Parathyroid adenoma (tissue), 2 donors: ENCODE data around the gene ARHGAP33.
"Not testable (repeated sequence)": the region's sequence is repeated elsewhere in the genome, so short reads cannot be mapped to it uniquely, and the experiment has no call there.

Experiments used
- H2AFZ ChIP-seq: fragments of 300-600 bp; sonication (generic); one replicate; pipeline ENCODE4 v1.7.0; 2017; ENCODE audit warnings: antibody characterized with exemption, mild to moderate bottlenecking
- H3K27ac ChIP-seq: fragments of 300-600 bp; sonication (generic); one replicate; pipeline ENCODE4 v1.7.0; 2017
- H3K27me3 ChIP-seq: fragments of 300-600 bp; sonication (generic); one replicate; pipeline ENCODE4 v1.7.0; 2017; ENCODE audit warnings: low read length; ENCODE audit not compliant: control insufficient read depth, insufficient read depth
- H3K36me3 ChIP-seq: fragments of 300-600 bp; sonication (generic); one replicate; pipeline ENCODE4 v1.7.0; 2017; ENCODE audit warnings: low read length; ENCODE audit not compliant: control insufficient read depth, insufficient read depth
- H3K4me1 ChIP-seq: fragments of 300-600 bp; sonication (generic); one replicate; pipeline ENCODE4 v1.7.0; 2017; ENCODE audit warnings: control low read depth
- H3K4me2 ChIP-seq: fragments of 300-600 bp; sonication (generic); one replicate; pipeline ENCODE4 v1.7.0; 2017; ENCODE audit warnings: low read length
- H3K4me3 ChIP-seq: fragments of 300-600 bp; sonication (generic); one replicate; pipeline ENCODE4 v1.7.0; 2017; ENCODE audit warnings: low read depth, low read length
- H3K79me2 ChIP-seq: fragments of 300-600 bp; sonication (generic); one replicate; pipeline ENCODE4 v1.7.0; 2017; ENCODE audit warnings: control low read depth
- H3K9ac ChIP-seq: fragments of 300-600 bp; sonication (generic); one replicate; pipeline ENCODE4 v1.7.0; 2017; ENCODE audit warnings: mild to moderate bottlenecking
- H3K9me3 ChIP-seq: fragments of 300-600 bp; sonication (generic); one replicate; pipeline ENCODE4 v1.7.0; 2017; ENCODE audit warnings: low read length; ENCODE audit not compliant: control insufficient read depth
- TF ChIP-seq, protein P1 (sequence below): fragments of 300-600 bp; sonication (generic); IDR thresholded peaks from one replicate; pipeline ENCODE4 v1.7.0; 2017; ENCODE audit warnings: antibody characterized with exemption, mild to moderate bottlenecking
- donor health status: primary hyperparathyroidism.

ARHGAP33 gene

DNA sequence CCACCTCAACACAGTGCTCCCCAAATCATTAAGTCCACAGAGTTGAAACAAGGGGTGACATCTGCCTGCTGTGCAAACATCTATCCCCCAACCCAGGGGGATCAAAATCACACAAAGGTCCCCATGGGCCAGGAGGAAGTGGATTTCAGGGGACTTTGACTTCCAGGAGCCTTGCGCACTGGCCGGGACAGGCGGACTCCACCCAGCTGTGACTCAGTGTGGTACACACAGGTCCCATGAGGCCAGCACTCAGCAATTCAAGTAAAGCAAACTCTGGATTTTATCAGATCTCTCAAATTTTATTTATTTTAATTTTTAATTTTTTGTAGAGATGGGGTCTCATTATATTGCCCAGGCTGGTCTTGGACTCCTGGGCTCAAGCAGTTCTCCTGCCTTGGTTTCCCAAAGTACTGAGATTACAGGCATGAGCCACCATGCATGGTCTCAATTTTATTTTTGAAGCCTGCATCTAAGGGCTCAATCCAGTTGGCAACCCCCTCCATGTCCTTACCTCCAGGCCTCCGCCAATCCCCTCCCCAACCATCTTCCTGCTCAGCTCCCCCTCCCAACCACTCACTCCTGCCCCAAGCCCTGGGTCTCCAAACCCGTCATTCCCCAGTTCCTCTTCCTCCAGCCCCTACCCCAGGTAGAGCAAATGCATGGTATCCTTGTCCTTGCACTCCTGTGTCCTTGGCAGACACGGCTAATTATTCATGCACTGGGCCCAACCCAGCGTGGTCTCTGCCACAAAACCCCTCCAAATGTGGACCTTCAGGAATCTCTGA, 18.2 kb downstream of the ARHGAP33 start:
- no peak overlapping the region for H2AFZ ChIP-seq
- H3K79me2 ChIP-seq, result no peaks in the 10 kb centered on the region
- H3K27ac ChIP-seq, result no peak overlapping the region
- TF ChIP-seq, protein P1, sequence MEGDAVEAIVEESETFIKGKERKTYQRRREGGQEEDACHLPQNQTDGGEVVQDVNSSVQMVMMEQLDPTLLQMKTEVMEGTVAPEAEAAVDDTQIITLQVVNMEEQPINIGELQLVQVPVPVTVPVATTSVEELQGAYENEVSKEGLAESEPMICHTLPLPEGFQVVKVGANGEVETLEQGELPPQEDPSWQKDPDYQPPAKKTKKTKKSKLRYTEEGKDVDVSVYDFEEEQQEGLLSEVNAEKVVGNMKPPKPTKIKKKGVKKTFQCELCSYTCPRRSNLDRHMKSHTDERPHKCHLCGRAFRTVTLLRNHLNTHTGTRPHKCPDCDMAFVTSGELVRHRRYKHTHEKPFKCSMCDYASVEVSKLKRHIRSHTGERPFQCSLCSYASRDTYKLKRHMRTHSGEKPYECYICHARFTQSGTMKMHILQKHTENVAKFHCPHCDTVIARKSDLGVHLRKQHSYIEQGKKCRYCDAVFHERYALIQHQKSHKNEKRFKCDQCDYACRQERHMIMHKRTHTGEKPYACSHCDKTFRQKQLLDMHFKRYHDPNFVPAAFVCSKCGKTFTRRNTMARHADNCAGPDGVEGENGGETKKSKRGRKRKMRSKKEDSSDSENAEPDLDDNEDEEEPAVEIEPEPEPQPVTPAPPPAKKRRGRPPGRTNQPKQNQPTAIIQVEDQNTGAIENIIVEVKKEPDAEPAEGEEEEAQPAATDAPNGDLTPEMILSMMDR, result no peak
- H3K4me1 ChIP-seq, result no peaks in the 10 kb centered on the region
- H3K9me3 ChIP-seq, result no peaks in the 10 kb centered on the region
- no peak overlapping the region for H3K9ac ChIP-seq
- no peak overlapping the region for H3K4me2 ChIP-seq
- H3K4me3 ChIP-seq, result no peak overlapping the region
- H3K27me3 ChIP-seq, result no peaks in the 10 kb centered on the region
- no peaks in the 10 kb centered on the region for H3K36me3 ChIP-seq

DNA sequence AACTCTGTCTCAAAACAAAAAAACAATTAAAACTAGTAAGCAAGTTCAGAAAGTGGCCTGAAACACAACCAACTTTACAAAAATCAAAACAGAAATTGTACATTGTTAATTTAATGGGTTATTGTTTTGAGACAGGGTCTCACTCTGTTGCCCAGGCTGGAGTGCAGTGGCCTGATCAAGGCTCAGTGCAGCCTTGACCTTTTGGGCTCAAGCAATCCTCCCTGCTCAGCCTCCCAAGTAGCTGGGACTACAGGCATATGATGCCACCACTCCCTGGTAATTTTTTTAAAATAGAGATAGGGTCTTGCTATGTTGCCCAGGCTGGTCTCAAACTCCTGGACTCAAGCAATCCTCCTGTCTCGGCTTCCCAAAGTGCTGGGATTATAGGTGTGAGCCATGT, 20.2 kb downstream of the ARHGAP33 start:
- not testable (repeated sequence) for H3K27ac ChIP-seq

DNA sequence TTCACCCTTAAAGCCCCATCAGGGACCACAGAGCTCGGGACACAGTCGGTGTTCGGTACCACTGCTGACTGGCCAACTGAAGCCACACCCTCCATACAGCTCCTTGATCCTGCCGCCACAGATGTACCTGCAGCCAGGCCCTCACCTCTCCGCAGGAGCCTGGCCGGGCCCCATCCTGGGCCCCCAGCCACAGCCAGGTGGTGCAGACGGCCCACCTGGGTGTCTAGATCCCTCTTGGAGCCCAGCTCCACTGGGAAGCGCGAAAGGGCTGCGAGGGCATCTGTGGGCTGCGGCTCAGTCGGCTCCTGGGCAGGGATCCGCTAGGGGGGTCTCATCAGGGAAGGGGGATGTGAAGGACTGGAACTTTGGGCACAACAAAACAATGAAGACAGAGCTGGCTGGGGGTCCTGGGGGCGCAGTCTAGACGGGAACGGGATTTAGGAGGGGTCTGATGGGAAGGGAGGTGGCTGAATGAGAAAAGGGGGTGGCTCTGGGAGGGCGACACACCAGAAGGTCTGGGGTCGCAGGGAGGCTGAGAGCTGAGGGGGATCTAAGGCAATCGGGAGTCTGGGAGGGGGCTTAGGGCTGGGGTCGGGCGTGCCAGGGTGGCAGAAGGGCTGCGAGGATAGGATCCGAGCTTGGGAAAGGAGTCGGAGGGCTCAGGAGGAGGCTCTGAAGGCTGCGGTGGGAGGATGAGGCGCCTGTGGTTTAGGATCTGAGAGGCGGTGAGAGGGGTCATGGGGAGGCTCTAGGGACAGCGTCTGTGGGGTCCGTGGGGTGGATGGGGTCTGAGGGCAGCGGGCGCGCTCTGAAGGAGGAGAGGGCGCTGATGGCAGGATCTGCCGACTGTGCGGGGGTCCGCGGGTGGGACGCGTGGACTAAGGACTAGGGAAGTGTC, 21.5 kb downstream of the ARHGAP33 start:
- TF ChIP-seq, protein P1, result no peak
- Histone ChIP-seq H3K9me3 (no peaks in the 10 kb centered on the region), H3K27ac (no peak overlapping the region), H2AFZ (no peak overlapping the region), H3K4me3 (no peak overlapping the region), H3K9ac (no peak overlapping the region), H3K4me2 (no peak overlapping the region), H3K27me3 (no peaks in the 10 kb centered on the region), H3K4me1 (no peaks in the 10 kb centered on the region), H3K79me2 (no peaks in the 10 kb centered on the region), H3K36me3 (no peaks in the 10 kb centered on the region)

More for the DNA sequence above, 20.2 kb downstream of the ARHGAP33 start:
- H3K4me2 ChIP-seq, H3K36me3 ChIP-seq, H3K4me1 ChIP-seq, H3K4me3 ChIP-seq, H3K79me2 ChIP-seq, H2AFZ ChIP-seq, H3K9ac ChIP-seq, H3K9me3 ChIP-seq, H3K27me3 ChIP-seq: not testable (repeated sequence)

DNA sequence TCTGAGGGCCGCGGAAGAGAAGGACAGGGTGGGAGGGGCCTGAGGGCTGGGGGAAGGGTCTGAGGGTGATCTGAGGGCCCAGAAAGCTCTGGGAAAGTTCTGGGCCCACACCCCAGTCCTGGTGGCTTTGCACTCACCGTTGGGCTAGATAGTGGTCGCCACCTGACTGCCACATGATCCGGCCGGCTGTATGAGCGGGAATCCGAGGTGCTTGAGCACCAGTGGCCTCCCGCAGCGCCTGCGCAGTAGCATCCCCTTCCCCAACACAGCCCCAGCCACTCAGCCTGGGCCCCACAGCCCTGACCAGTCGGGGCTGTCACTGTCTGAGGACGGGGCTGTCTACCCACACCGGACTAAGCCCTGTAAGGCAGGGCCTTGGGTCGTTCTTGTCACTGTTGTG, 22.3 kb downstream of the ARHGAP33 start:
- no peaks in the 10 kb centered on the region for H3K9me3 ChIP-seq
- no peak overlapping the region for H3K9ac ChIP-seq
- H3K27me3 ChIP-seq, result no peaks in the 10 kb centered on the region
- H3K79me2 ChIP-seq, result no peaks in the 10 kb centered on the region
- H3K27ac ChIP-seq, result no peak overlapping the region
- peak overlapping the region; percentile 53 for H2AFZ ChIP-seq
- H3K4me2 ChIP-seq, result no peak overlapping the region
- H3K36me3 ChIP-seq, result no peaks in the 10 kb centered on the region
- H3K4me3 ChIP-seq, result no peak overlapping the region
- TF ChIP-seq, protein P1, result no peak
- H3K4me1 ChIP-seq, result no peaks in the 10 kb centered on the region

DNA sequence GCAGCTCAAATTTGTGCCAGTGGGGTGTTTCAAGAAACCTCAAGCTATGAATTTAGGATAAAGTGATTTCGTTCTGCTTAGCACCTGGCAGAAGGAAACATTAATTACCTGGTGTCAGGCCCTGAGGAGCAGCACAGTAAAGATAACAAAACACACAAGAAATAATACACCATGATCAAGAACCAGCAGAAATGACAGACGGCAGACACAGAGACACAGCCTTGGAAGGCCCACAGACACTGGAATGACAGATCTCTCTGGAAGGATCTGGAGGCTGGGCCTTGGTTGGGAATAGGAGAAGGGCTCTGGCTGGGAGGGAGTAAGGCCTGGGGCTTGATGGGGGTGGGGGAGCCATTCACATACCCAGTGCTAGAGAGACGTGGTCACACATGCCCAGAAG, 26.5 kb downstream of the ARHGAP33 start:
- Histone ChIP-seq H3K79me2 (no peaks in the 10 kb centered on the region), H3K9ac (no peak overlapping the region), H3K4me3 (no peak overlapping the region), H3K9me3 (no peaks in the 10 kb centered on the region), H3K4me2 (no peak overlapping the region), H3K27ac (no peak overlapping the region), H3K36me3 (no peaks in the 10 kb centered on the region), H3K4me1 (no peaks in the 10 kb centered on the region), H2AFZ (no peak overlapping the region), H3K27me3 (no peaks in the 10 kb centered on the region)
- TF ChIP-seq, protein P1, result no peak
